SKM-1 treated with dmso at 0.1 percent for 144 hours (cell line): Measurements from ENCODE around the gene ZNF420.
"Not testable (repeated sequence)": the region's sequence is repeated elsewhere in the genome, so short reads cannot be mapped to it uniquely, and the experiment has no call there.

Experiments
- DNase-seq: peaks from one replicate; lab custom pipeline; 2025; ENCODE audit not compliant: unreplicated experiment; lab: John Stamatoyannopoulos, UW

Gene ZNF420

GRCh38 chr19:37077934-37078716 is at the start of gene ZNF420:
Gene ZNF420, plus strand, starts transcription at chr19:37078433. Its CDS starts 10,686 bp downstream, at chr19:37089119.
- DNase-seq, result peak; percentile 95

GRCh38 chr19:37045140-37045539 is 33.1 kb upstream of the ZNF420 start:
- DNase-seq, result no peak

GRCh38 chr19:37055330-37055729 is 22.9 kb upstream of the ZNF420 start:
- DNase-seq, result no peak

- no peak for DNase-seq
Measured at GRCh38 chr19:37056776-37057175, 21.5 kb upstream of the ZNF420 start.

GRCh38 chr19:37059142-37059541 is 19.1 kb upstream of the ZNF420 start:
- no peak for DNase-seq

GRCh38 chr19:37064886-37065285 is 13.3 kb upstream of the ZNF420 start:
- not testable (repeated sequence) for DNase-seq

- DNase-seq, result no peak
Measured at GRCh38 chr19:37074111-37074510, 4.1 kb upstream of the ZNF420 start.

GRCh38 chr19:37074819-37075362 is 3.3 kb upstream of the ZNF420 start:
- DNase-seq, result no peak

GRCh38 chr19:37076524-37076923 is 1.7 kb upstream of the ZNF420 start:
- DNase-seq, result not testable (repeated sequence)

- no peak for DNase-seq
Measured at GRCh38 chr19:37077501-37077933, 716 bp upstream of the ZNF420 start.

- no peak for DNase-seq
Measured at GRCh38 chr19:37078717-37079032, 442 bp downstream of the ZNF420 start.

GRCh38 chr19:37079238-37079637 is 1.0 kb downstream of the ZNF420 start:
- DNase-seq, result no peak

GRCh38 chr19:37082307-37082706 is 4.1 kb downstream of the ZNF420 start:
- DNase-seq, result no peak

GRCh38 chr19:37087110-37087509 is 8.9 kb downstream of the ZNF420 start:
- DNase-seq, result no peak

GRCh38 chr19:37095859-37096258 is 17.6 kb downstream of the ZNF420 start:
- DNase-seq, result no peak

GRCh38 chr19:37098570-37098969 is 20.3 kb downstream of the ZNF420 start:
- DNase-seq, result no peak

GRCh38 chr19:37104135-37104534 is 25.9 kb downstream of the ZNF420 start:
- DNase-seq, result not testable (repeated sequence)

- DNase-seq, result not testable (repeated sequence)
Measured at GRCh38 chr19:37111753-37112152, 33.5 kb downstream of the ZNF420 start.

- DNase-seq, result no peak
Measured at GRCh38 chr19:37114001-37114400, 35.8 kb downstream of the ZNF420 start.

- not testable (repeated sequence) for DNase-seq
Measured at GRCh38 chr19:37122093-37122492, 43.9 kb downstream of the ZNF420 start.

- no peak for DNase-seq
Measured at GRCh38 chr19:37127999-37128820, 50.0 kb downstream of the ZNF420 start.

GRCh38 chr19:37128821-37129177 is 50.6 kb downstream of the ZNF420 start:
- DNase-seq, result no peak
